HG03469 (cell line): ENCODE data around the gene FBXW7.

Experiments
- ATAC-seq: cut with Tn5 transposase; IDR thresholded peaks from one replicate; pipeline ENCODE4 v1.9.1; 2021; ENCODE audit warnings: mild to moderate bottlenecking, moderate library complexity, moderate number of reproducible peaks; ENCODE audit not compliant: unreplicated experiment

Gene FBXW7

DNA sequence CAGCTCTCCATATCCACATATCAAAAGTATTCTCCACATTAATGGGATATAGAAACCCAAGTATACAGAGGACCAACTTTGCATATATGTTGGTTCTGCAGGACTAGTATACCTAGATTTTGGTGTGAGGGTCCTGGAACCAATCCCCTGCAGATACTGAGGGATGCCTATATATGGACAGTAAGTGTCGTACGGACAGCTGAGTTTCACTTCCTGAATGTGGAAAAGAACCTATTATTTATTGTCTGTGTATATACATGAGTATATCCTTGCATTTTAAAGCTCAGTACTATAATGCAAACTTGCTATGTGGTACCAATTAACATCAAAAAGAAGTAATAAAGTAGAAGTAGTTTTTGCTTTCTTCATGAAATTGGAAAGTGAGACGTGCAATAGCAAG, 101.9 kb downstream of the FBXW7 start:
- ATAC-seq, result no peak

DNA sequence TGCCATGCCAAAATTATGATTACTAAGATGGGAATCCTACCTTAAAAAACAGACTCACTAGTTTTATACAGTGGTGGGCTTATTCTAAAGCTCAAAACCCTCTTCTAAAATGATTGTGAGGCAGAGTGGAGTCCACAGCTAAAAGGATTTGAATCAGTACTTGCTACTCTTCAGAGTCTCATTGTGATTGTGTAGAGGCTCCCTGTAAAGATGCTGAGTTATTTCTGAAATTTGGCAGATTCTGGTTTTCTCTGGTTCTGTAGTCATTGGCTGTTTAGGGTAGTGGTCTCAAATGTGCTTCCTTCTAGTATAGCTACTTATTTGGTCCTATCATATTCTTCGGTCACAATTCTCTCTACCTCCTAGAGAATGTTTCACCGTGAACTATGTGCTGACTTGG, 104.1 kb downstream of the FBXW7 start:
- no peak for ATAC-seq

DNA sequence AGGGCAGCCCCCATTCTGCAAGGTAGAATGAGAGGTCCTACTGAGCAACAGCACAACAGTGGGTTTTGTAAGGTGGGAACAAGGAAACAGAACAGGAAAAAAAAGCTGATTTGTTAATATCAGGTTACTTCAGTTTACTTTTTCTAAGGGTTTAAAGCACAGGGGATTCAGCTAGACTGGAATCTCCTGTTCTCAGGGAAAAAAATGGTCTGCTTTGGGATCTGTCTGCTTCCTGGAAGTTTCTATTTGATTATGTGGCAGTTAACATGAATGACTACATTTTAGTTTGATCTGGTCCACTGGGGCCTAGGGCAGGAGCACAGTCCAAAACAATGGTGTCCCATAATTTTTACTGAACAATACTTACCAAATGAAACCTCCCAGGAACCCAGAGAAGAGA, 104.6 kb downstream of the FBXW7 start:
- no peak for ATAC-seq

DNA sequence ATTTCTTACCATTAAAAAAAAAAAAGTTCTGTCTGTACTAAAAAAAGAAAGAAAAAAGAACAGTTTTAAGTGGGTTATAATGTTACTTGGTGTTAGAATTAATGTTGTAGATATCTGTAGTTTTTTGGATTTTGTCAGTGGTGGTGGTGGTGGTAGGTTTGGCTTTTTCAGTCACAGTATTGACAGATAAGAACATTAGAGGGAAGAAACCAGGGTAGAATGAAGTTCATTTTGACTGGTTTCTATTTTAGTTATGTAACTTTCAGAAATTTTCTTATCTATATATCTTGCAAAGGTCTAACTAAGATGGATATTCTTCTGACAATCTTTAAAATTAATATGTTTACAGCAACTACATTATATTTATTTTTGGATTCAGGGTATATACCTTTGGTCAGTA, 105.4 kb downstream of the FBXW7 start:
- no peak for ATAC-seq

GRCh38 chr4:152427981-152428380, 107.9 kb downstream of the FBXW7 start:
- no peak for ATAC-seq

DNA sequence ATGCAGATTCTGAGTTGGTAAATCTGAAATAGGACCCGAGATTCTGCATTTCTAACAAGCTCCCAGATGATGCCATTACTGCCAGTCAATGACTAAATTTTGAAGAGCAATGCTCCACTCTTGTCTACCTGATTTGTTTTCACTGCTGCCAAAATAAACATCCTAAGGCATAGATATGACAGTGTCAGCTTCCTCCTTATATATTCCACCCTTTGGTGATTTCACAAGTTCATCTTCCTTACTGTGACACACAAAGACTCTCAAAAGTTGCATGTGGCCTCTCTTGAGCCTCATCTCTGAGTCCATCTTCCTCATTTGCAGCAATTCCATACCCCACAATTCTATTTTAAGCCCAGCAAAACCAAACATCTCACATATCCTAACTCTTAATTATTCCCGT, 110.9 kb downstream of the FBXW7 start:
- no peak for ATAC-seq

DNA sequence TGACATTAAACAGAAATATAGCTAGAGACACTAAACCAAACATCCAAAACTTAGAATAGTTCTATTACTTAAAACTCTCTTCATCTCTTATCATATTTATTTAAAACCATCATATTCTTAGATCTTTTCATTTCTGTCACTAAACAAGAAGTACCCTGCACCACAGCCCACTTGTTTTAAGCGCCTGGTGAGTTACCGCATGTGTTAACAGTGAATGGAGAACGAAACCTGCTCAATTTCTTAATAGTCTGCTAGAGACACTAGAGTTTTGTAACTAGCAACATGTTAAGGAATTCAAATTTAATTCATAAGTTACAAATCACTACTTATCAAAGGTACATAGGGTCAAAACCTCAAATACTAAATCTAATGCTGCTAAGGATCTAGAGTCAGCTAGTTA, 111.5 kb downstream of the FBXW7 start:
- ATAC-seq, result no peak

DNA sequence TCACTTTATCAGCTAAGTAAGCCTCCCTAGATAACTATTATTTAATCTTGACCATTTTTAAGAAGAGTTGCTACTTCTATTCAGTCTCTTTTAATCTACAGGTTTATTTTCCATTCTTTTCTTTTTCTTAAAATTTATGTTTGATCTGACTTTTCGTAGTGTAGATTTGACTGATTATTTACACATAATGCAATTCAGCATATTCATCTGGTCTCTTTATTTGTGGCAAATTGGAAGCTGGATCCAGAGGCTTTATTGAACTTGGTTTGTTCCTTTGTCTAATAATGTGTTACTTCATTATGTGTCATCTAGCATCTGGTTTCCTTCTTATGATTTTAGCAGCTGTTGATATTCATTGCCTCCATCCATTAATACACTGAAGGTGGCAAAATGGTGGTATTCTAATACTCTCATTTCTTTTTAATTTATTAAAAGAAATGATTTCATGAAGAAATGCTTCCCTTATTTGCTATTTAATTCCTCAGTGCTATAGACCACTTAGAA, 113.0 kb downstream of the FBXW7 start:
- no peak for ATAC-seq

- no peak for ATAC-seq
These were observed 114.3 kb downstream of the FBXW7 start for GRCh38 chr4:152421576-152421975.

- no peak for ATAC-seq
These were observed 116.1 kb downstream of the FBXW7 start for GRCh38 chr4:152419809-152420208.

GRCh38 chr4:152417673-152418072, 118.2 kb downstream of the FBXW7 start:
- no peak for ATAC-seq

- no peak for ATAC-seq
These were observed 119.9 kb downstream of the FBXW7 start for GRCh38 chr4:152415980-152416379.

DNA sequence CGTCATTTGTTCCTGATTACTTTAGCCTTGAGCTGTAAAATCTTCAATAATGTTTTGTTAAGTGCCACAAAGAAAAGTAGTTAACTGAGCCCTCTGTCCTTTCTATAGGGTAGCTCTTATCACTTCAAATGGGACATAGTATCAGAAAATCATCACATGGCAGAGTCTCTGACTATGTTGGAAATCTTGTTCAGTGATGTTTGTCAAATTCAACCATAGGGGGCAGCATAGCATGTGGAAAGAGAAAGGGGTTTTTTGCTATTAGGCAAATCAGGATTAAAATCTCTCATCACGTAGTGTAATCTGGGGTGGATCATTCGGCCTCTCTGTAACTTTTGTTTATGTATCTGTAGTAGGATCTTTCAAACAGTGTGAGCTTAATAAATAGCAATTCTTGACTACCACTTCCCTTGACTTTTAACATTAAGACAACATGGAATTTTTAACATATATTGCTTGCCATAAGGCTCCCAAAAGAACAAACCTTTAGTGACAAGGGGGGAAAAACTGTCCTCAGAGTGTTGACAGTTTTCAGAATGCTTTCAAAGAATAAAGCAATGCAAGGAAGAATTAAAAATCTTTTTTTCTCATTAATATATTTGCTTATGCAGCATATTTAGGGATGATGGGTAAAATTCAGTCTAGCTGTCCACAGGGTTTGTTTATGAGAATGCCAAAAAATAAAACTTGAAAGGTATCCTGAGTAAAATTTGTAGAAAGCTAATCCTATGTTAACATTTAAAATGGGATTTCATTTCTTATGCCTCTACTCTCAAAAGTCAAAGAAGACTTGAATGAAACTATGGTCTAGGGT, 127.2 kb downstream of the FBXW7 start:
- no peak for ATAC-seq

DNA sequence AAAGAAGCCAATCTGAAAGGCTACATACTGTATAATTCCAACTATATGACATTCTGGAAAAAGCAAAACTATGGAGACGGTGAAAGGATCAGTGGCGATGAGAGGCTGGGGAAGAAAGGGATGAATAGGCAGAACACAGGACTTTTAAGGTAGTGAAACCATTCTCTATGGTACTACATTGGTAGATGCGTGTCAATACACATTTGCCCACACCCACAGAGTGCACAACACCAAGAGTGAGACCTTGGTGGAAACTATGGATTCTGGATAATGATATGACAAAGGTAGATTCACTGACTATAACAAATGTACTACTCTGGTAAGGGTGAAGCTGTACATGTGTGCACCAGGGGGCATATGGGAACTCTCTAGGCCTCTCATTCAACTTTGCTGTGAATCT, 134.5 kb downstream of the FBXW7 start:
- no peak for ATAC-seq

GRCh38 chr4:152399246-152399645, 136.6 kb downstream of the FBXW7 start:
- ATAC-seq, result peak; percentile 71

- ATAC-seq, result no peak
These were observed 137.8 kb downstream of the FBXW7 start for GRCh38 chr4:152398060-152398459.

- ATAC-seq, result no peak
These were observed 141.1 kb downstream of the FBXW7 start for GRCh38 chr4:152394791-152395190.

- no peak for ATAC-seq
These were observed 143.8 kb downstream of the FBXW7 start for GRCh38 chr4:152392079-152392478.

DNA sequence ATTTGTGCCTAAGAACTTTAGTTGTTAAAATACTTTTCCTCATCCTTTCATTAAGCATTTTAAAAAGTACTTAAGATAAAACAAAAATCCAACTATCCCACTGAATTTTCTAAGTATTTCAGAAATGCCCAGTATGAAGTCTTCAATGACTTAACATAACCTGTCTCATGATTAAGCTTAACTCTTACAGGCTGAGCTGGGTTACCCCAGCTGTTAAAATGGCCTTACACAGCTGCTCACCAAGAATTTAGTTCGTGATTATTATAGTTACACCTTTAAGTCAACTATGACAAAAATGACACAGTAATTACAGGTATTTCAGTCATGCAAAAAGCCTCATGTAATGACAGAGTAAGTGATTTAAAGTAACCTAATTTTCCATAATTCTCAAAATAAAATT, 145.7 kb downstream of the FBXW7 start:
- no peak for ATAC-seq

DNA sequence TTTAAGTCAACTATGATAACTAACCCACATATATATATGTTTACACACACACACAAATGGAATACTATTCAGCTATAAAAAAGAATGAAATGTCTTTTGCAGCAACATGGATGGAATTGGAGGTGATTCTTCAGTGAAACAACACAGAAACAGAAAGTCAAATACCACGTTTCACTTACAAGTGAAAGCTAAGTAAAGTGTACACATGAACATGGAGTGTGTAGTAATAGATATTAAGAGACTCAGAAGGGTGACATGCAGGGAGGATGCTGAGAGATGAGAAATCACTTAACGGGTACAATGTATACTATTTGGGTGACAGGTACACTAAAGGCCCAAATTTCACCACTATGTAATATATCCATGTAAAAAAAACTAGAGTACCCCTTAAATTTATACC, 146.5 kb downstream of the FBXW7 start:
- ATAC-seq, result no peak

DNA sequence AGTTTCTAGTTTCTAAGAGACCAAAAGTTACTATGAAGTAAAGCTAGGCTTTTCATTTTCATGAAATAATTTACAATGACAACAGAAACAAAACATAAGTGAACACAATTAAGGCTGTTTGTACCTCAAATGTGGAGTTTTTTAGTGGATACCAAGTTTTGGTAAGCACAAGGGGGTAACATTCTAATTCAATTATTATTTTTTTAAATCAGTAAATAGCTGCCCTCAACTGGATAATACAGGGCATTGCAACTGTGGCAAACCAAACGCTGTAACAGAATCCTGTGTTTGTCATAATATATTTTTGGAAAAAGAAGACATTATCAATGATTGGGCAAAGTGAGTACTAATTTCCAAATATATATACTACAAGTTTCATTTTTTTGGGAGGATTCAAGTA, 150.3 kb downstream of the FBXW7 start:
- ATAC-seq, result no peak

DNA sequence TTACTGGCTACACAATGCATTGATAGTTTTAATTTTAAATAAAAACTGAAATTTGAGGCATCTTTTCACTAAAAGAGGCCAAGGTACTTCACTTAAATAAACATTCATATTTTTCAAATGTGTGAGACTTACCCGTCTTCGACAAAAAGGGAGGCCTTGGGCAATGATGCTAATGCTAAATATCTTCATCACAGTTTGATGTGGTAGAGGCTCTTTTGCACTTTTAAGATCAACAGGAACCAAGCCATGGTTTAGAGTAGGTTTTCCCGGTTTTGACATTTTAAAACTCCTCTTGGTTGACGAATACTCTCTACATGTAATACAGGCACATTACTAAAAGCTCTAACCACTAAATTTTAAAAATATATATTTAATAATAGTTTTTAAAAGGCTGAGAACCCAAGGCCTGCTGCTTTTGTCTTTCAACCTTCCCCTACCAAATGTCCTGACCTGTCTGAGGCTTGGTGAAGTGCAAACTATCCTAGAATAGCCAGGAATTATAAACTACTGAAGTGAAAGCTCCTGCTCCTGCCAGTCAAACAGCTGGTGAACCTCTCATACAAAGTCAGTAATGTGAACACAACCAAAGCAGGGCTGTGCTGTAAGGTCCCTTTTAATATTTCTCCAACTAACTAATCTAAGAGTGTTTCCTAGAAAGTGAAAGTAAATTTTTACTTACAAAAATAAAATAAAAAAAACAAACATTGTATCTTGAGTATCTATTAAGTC, 153.7 kb downstream of the FBXW7 start:
- no peak for ATAC-seq
